ENCODE data around the gene NCOA1.

- TF ChIP-seq ZFP3 (CRISPR knock-in tag; IDR thresholded peaks at IDR 0.05) (no peak), PATZ1 (CRISPR knock-in tag; IDR thresholded peaks at IDR 0.05; ENCODE audit: borderline replicate concordance) (no peak), PPARA (CRISPR knock-in tag; IDR thresholded peaks at IDR 0.05; ENCODE audit: borderline replicate concordance) (no peak), ZNF8 (CRISPR knock-in tag; IDR thresholded peaks at IDR 0.05) (no peak), CREB5 (CRISPR knock-in tag; IDR thresholded peaks at IDR 0.05; ENCODE audit: low read depth) (no peak), CSDC2 (CRISPR knock-in tag; IDR thresholded peaks at IDR 0.05) (no peak), ZC3H10 (CRISPR knock-in tag; IDR thresholded peaks at IDR 0.05) (no peak), ARNTL (CRISPR knock-in tag; IDR thresholded peaks at IDR 0.05; ENCODE audit: borderline replicate concordance, low read depth) (no peak), RARB (CRISPR knock-in tag; IDR thresholded peaks at IDR 0.05) (no peak), ZFP30 (CRISPR knock-in tag; IDR thresholded peaks at IDR 0.05) (no peak)
Observed at GRCh38 chr2:24551016-24551415, 60.0 kb downstream of the NCOA1 start.

Data from SK-N-SH treated with all-trans-retinoic acid at 6 μM for 48 hours (cell line).